ENCODE measurements around the gene GGT5.

- TF ChIP-seq EZH2 (IDR thresholded peaks at IDR 0.05) (no peak), POLR2AphosphoS5 (IDR thresholded peaks at IDR 0.05; ENCODE audit: borderline replicate concordance, low read depth, low read length) (no peak), FOXP2 (optimal IDR thresholded peaks at IDR 0.05; ENCODE audit: control extremely low read depth, extremely low read length, insufficient read depth) (no peak)
Observed at GRCh38 chr22:24188705-24189248, 56.1 kb downstream of the GGT5 start.
